Mesendoderm (in vitro differentiated cells): ENCODE data around the gene AFF3.

Experiments used
- DNase-seq: peaks from one replicate; pipeline ENCODE4 v3.0.0; 2013
- H2AK5ac ChIP-seq: 2 replicates; pipeline ENCODE4 v1.6.1; 2013; ENCODE audit warnings: low read length, inconsistent platforms
- H2BK120ac ChIP-seq: 2 replicates; pipeline ENCODE4 v1.6.1; 2013; ENCODE audit warnings: low read depth, mild to moderate bottlenecking, low read length, moderate library complexity, mixed read lengths
- H2BK15ac ChIP-seq: replicated peaks from 2 replicates; pipeline ENCODE4 v1.6.1; 2013; ENCODE audit warnings: low read depth, mild to moderate bottlenecking, moderate library complexity
- H2BK5ac ChIP-seq: 2 replicates; pipeline ENCODE4 v1.6.1; 2013; ENCODE audit warnings: low read length, inconsistent platforms
- H3K18ac ChIP-seq: 2 replicates; pipeline ENCODE4 v1.6.1; 2013; ENCODE audit warnings: mild to moderate bottlenecking, low read length, mixed read lengths
- H3K23ac ChIP-seq: one replicate; pipeline ENCODE4 v1.6.1; 2013; ENCODE audit warnings: low read length
- H3K27ac ChIP-seq: 2 replicates; pipeline ENCODE4 v1.5.1; 2013; ENCODE audit warnings: low read depth, mild to moderate bottlenecking, inconsistent platforms, low read length, moderate library complexity
- H3K27me3 ChIP-seq: 2 replicates; pipeline ENCODE4 v1.6.1; 2013; ENCODE audit warnings: low read length, control low read depth, mild to moderate bottlenecking, inconsistent platforms; ENCODE audit not compliant: insufficient read depth, poor library complexity
- H3K36me3 ChIP-seq: 2 replicates; pipeline ENCODE4 v1.6.1; 2013; ENCODE audit warnings: low read length, inconsistent platforms; ENCODE audit not compliant: control insufficient read depth, insufficient read depth
- H3K4ac ChIP-seq: one replicate; pipeline ENCODE4 v1.6.1; 2013; ENCODE audit warnings: low read depth, mild to moderate bottlenecking, low read length, moderate library complexity
- H3K4me1 ChIP-seq: 2 replicates; pipeline ENCODE4 v1.6.1; 2013; ENCODE audit warnings: low read depth, low read length, inconsistent platforms; ENCODE audit not compliant: control insufficient read depth
- H3K4me2 ChIP-seq: 2 replicates; pipeline ENCODE4 v1.6.1; 2013; ENCODE audit warnings: low read length
- H3K4me3 ChIP-seq: 2 replicates; pipeline ENCODE4 v1.5.1; 2013; ENCODE audit warnings: mild to moderate bottlenecking, low read length
- H3K56ac ChIP-seq: one replicate; pipeline ENCODE4 v1.6.1; 2013; ENCODE audit warnings: low read length
- H3K79me1 ChIP-seq: 2 replicates; pipeline ENCODE4 v1.6.1; 2013; ENCODE audit warnings: low read length, inconsistent platforms
- H3K79me2 ChIP-seq: 2 replicates; pipeline ENCODE4 v1.6.1; 2013; ENCODE audit warnings: mild to moderate bottlenecking, low read length; ENCODE audit not compliant: control insufficient read depth, insufficient read depth
- H3K9ac ChIP-seq: 2 replicates; pipeline ENCODE4 v1.6.1; 2013; ENCODE audit warnings: low read length, inconsistent platforms
- H4K5ac ChIP-seq: one replicate; pipeline ENCODE4 v1.6.1; 2013; ENCODE audit warnings: low read length
- H4K8ac ChIP-seq: one replicate; pipeline ENCODE4 v1.6.1; 2013; ENCODE audit warnings: low read depth, mild to moderate bottlenecking, control low read depth, low read length, moderate library complexity
- WGBS: extraction: QIAGEN DNeasy Blood & Tissue Kit; methylation state at CpG from one replicate; pipeline ENCODE4 v1.1.7; 2013; ENCODE audit warnings: low lambda C conversion rate, missing lambda C conversion rate; ENCODE audit not compliant: insufficient coverage; ENCODE audit errors: extremely low coverage; 5-methylcytosine and 5-hydroxymethylcytosine counted together

Gene AFF3

DNA sequence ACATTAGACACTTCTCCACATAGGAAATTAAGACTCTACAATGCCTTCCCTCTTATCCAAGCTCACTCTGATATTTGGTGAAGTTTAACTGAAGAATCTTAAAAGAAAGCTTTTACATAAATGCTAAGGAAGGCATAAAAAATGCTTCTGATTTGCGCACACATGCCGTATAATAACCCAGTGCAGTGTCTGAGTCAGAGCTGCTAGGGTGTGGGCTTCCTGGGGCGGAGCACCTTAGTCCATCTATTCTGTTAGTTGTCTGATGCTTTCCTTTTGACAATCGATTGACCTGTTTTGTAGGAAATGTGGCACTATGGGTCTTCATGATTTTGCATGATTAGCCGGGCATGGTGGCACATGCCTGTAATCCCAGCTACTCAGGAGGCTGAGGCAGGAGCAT, 231.5 kb downstream of the AFF3 start:
- no peak overlapping the region for H4K5ac ChIP-seq
- no peak overlapping the region for H2BK5ac ChIP-seq
- no peaks in the 10 kb centered on the region for H3K4me1 ChIP-seq
- H3K4me3 ChIP-seq = no peak overlapping the region
- H2AK5ac ChIP-seq = no peak overlapping the region
- no peak overlapping the region for H3K4me2 ChIP-seq
- WGBS = no CpG with 5 or more reads among the region's 5 CpGs
- H3K79me2 ChIP-seq = no peaks in the 10 kb centered on the region
- H4K8ac ChIP-seq = no peak overlapping the region
- no peak overlapping the region for H3K23ac ChIP-seq
- DNase-seq = no peak
- H3K4ac ChIP-seq = no peak overlapping the region
- no peaks in the 10 kb centered on the region for H3K36me3 ChIP-seq
- H3K18ac ChIP-seq = no peak overlapping the region
- no peaks in the 10 kb centered on the region for H3K27me3 ChIP-seq
- no peaks in the 10 kb centered on the region for H3K79me1 ChIP-seq
- H3K9ac ChIP-seq = no peak overlapping the region
- H2BK120ac ChIP-seq = no peak overlapping the region
- H3K56ac ChIP-seq = no peak overlapping the region
- no peak overlapping the region for H2BK15ac ChIP-seq
- H3K27ac ChIP-seq = no peak overlapping the region

DNA sequence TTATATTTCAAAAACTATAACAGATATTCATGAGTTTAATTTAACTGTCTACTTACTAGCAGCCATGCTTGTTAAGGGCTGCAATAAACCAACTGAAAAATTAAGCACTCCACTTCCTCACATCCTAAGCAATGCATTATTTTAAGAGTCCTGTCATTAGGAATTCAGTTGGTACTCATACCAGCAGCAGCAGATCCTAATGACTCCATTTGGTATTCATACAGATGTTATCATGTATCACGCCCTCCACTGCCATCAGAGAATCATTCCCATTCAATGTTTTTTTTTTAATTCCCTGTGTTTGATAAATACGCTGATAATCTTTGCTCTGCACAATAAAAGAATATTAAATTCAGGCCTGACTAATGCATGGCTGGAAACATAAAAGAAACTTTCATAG, 236.8 kb downstream of the AFF3 start:
- no peaks in the 10 kb centered on the region for H3K36me3 ChIP-seq
- no peak overlapping the region for H3K23ac ChIP-seq
- H3K4me1 ChIP-seq = no peaks in the 10 kb centered on the region
- no peak overlapping the region for H2AK5ac ChIP-seq
- H2BK15ac ChIP-seq = no peak overlapping the region
- H3K56ac ChIP-seq = no peak overlapping the region
- no peaks in the 10 kb centered on the region for H3K27me3 ChIP-seq
- no peak overlapping the region for H4K5ac ChIP-seq
- WGBS = no CpG with 5 or more reads among the region's 2 CpGs
- no peak overlapping the region for H3K27ac ChIP-seq
- no peaks in the 10 kb centered on the region for H3K79me2 ChIP-seq
- H4K8ac ChIP-seq = no peak overlapping the region
- no peak overlapping the region for H2BK5ac ChIP-seq
- H3K9ac ChIP-seq = no peak overlapping the region
- no peak overlapping the region for H3K4me3 ChIP-seq
- no peak for DNase-seq
- H3K79me1 ChIP-seq = no peaks in the 10 kb centered on the region
- no peak overlapping the region for H3K4me2 ChIP-seq
- no peak overlapping the region for H3K18ac ChIP-seq
- no peak overlapping the region for H2BK120ac ChIP-seq
- H3K4ac ChIP-seq = no peak overlapping the region

DNA sequence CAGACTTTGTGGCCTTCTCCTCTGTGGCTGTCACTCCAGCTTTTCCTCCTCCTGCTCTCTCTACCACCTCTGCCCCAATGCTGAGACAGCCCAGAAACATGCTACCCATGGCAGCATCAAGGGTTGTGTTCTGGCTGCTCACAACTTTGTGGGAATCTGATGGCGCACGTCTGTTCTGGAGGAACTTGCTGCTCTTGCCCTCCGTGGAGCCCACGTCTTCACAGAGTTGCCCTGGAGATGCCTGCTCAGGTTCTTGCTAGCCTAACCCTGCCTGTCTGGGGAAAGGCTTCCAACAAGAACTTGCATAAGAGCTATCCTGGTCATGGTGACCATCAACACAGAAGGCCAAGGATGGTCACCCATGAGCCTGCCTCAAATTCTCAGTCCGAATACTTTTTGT, 237.4 kb downstream of the AFF3 start:
- Histone ChIP-seq H3K4me2 (no peak overlapping the region), H3K9ac (no peak overlapping the region), H3K4me3 (no peak overlapping the region), H3K27ac (no peak overlapping the region), H2BK15ac (no peak overlapping the region), H3K36me3 (no peaks in the 10 kb centered on the region), H3K23ac (no peak overlapping the region), H4K5ac (no peak overlapping the region), H3K56ac (peak overlapping the region; percentile 15), H3K79me2 (no peaks in the 10 kb centered on the region), H3K79me1 (no peaks in the 10 kb centered on the region), H2BK5ac (no peak overlapping the region), H3K4me1 (no peaks in the 10 kb centered on the region), H2BK120ac (no peak overlapping the region), H3K18ac (no peak overlapping the region), H3K4ac (no peak overlapping the region), H3K27me3 (no peaks in the 10 kb centered on the region), H4K8ac (no peak overlapping the region), H2AK5ac (no peak overlapping the region)
- no peak for DNase-seq
- no CpG with 5 or more reads among the region's 5 CpGs for WGBS

DNA sequence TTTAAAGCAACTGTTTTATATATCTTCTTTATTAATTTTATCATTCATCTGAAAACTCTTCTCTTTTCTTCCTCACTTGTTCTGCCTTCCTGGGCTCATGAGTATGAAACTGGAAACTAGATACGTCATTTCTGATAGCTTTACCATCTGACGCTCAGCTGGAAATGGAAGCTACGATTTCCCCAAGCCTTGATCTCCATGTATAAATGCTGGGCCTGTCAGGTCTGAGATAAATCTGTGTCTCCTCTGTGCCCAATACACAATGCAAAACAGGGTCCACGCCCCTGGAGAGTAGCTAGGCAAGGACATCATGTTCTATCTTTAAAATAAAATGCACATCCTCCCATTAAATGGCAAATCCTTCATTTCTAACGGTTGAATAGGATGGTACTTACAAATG, 238.4 kb downstream of the AFF3 start:
- DNase-seq = peak; percentile 8
- no peaks in the 10 kb centered on the region for H3K36me3 ChIP-seq
- H3K4me3 ChIP-seq = no peak overlapping the region
- no peak overlapping the region for H4K5ac ChIP-seq
- H3K79me2 ChIP-seq = no peaks in the 10 kb centered on the region
- no peak overlapping the region for H3K4ac ChIP-seq
- no peak overlapping the region for H3K9ac ChIP-seq
- no peaks in the 10 kb centered on the region for H3K4me1 ChIP-seq
- no peak overlapping the region for H3K27ac ChIP-seq
- no peak overlapping the region for H3K4me2 ChIP-seq
- WGBS = no CpG with 5 or more reads among the region's 5 CpGs
- H3K23ac ChIP-seq = no peak overlapping the region
- no peak overlapping the region for H2BK15ac ChIP-seq
- no peak overlapping the region for H3K18ac ChIP-seq
- H4K8ac ChIP-seq = no peak overlapping the region
- no peak overlapping the region for H2BK120ac ChIP-seq
- no peaks in the 10 kb centered on the region for H3K79me1 ChIP-seq
- H2AK5ac ChIP-seq = no peak overlapping the region
- no peak overlapping the region for H3K56ac ChIP-seq
- H2BK5ac ChIP-seq = no peak overlapping the region
- H3K27me3 ChIP-seq = no peaks in the 10 kb centered on the region

DNA sequence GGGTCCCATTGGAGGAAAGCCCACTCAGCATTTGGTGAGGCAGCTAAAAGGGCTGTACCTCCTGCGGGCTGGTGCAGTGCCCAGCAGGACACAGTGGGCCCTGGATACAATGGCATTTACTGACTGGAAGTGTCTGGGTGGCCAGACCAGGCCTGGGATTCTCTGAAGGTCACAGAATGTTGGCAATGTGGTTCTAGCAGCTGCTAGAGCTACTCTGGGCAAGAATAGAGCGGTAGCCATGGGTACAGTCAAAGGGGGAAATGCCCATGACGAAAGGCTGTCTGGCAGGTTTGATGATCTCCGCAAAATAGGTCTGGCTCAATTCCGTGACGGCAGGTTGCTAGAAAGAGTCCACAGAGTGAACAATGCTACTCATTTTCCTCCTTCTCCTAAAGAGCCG, 241.8 kb downstream of the AFF3 start:
- no peaks in the 10 kb centered on the region for H3K4me1 ChIP-seq
- no peaks in the 10 kb centered on the region for H3K36me3 ChIP-seq
- no peak overlapping the region for H2AK5ac ChIP-seq
- H2BK120ac ChIP-seq = no peak overlapping the region
- H4K8ac ChIP-seq = no peak overlapping the region
- no peak overlapping the region for H3K4ac ChIP-seq
- H3K23ac ChIP-seq = no peak overlapping the region
- no peaks in the 10 kb centered on the region for H3K27me3 ChIP-seq
- H3K9ac ChIP-seq = no peak overlapping the region
- no peak overlapping the region for H2BK5ac ChIP-seq
- H4K5ac ChIP-seq = no peak overlapping the region
- H3K27ac ChIP-seq = no peak overlapping the region
- H3K18ac ChIP-seq = no peak overlapping the region
- no peak overlapping the region for H3K4me2 ChIP-seq
- H3K79me2 ChIP-seq = no peaks in the 10 kb centered on the region
- WGBS = no CpG with 5 or more reads among the region's 7 CpGs
- no peak for DNase-seq
- H3K56ac ChIP-seq = no peak overlapping the region
- no peak overlapping the region for H2BK15ac ChIP-seq
- H3K79me1 ChIP-seq = no peaks in the 10 kb centered on the region
- no peak overlapping the region for H3K4me3 ChIP-seq

DNA sequence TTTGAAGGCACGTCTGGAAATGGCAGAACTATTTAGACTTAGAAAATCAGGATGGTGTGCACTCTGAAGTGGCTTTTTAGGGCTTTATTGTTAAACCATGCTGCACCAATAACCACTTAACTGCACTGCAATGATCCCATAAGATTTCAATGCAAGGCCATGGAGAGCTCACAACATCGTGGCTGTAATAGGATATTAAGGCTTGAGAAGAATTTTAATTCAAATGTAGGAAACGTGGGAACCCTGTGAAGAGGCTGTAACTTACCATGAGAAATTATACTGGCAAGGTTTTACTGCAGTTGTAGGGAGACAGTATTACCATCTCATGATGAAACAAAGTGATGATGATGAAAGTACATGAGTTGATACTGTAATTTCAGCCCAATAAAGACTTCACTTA, 242.5 kb downstream of the AFF3 start:
- Histone ChIP-seq H3K79me1 (no peaks in the 10 kb centered on the region), H3K4me2 (no peak overlapping the region), H2AK5ac (no peak overlapping the region), H3K4ac (no peak overlapping the region), H3K4me1 (no peaks in the 10 kb centered on the region), H3K9ac (no peak overlapping the region), H2BK15ac (no peak overlapping the region), H4K5ac (no peak overlapping the region), H3K27ac (no peak overlapping the region), H3K23ac (no peak overlapping the region), H3K36me3 (no peaks in the 10 kb centered on the region), H3K4me3 (no peak overlapping the region), H3K79me2 (no peaks in the 10 kb centered on the region), H2BK5ac (no peak overlapping the region), H3K56ac (no peak overlapping the region), H2BK120ac (no peak overlapping the region), H3K18ac (no peak overlapping the region), H3K27me3 (no peaks in the 10 kb centered on the region), H4K8ac (no peak overlapping the region)
- DNase-seq = no peak
- no CpG with 5 or more reads among the region's 3 CpGs for WGBS
